Endothelial cell of umbilical vein (primary cell): ENCODE data around the gene PTPRK. TPM values are rescaled to one million over a fixed set of nuclear protein-coding genes. Genes with fewer than 3 reads are reported as not detected.

ENCODE experiments used
- BruUV-seq: library from RNA; stranded (reverse); fragments of 400-500 nt; replicated peaks from 2 replicates; lab custom pipeline; 2021; lab: Mats Ljungman, UMichigan
- CTCF ChIA-PET: fragments of 300-600, 350-600 bp; sonication (Branson Sonifier 250); formaldehyde crosslinking; loops from one replicate; lab custom pipeline; 2021; ENCODE audit warnings: antibody characterized with exemption, inconsistent platforms; lab: Charles Lee
- POLR2A ChIA-PET: fragments of 300-600, 350-600 bp; sonication (Branson Sonifier 250); formaldehyde crosslinking; loops from one replicate; lab custom pipeline; 2021; ENCODE audit warnings: antibody characterized with exemption, inconsistent platforms; lab: Charles Lee
- DNase-seq: peaks from one replicate; pipeline ENCODE4 v3.0.0-alpha.2; 2011; ENCODE audit warnings: low read depth, low spot score
- FAIRE-seq: peaks from 2 replicates; lab custom pipeline; 2011; peaks lifted over from hg19 to GRCh38; lab: Jason Lieb, UNC
- H2AFZ ChIP-seq: 2 replicates; pipeline ENCODE4 v1.6.0; 2012; ENCODE audit warnings: low read depth, low read length, control low read depth, inconsistent platforms
- H3K27ac ChIP-seq: 2 replicates; pipeline ENCODE4 v1.5.1; 2011; ENCODE audit warnings: low read depth, mild to moderate bottlenecking, control low read depth, low read length, moderate library complexity; ENCODE audit not compliant: insufficient read depth
- H3K27me3 ChIP-seq, 2 experiments: 2 replicates each; pipeline versions ENCODE4 v1.6.0 to v1.6.1; 2011; ENCODE audit warnings: low read length in 2 of 2, mixed read lengths in 1 of 2; ENCODE audit not compliant: control insufficient read depth in 2 of 2, insufficient read depth in 2 of 2
- H3K36me3 ChIP-seq, 2 experiments: 2 replicates in 1 of 2; 3 replicates in 1 of 2; pipeline ENCODE4 v1.5.1; 2011; ENCODE audit warnings: low read length in 2 of 2, mild to moderate bottlenecking in 1 of 2, moderate library complexity in 1 of 2; ENCODE audit not compliant: control insufficient read depth in 2 of 2, insufficient read depth in 2 of 2; ENCODE audit errors: extremely low read depth in 1 of 2
- H3K4me1 ChIP-seq: 3 replicates; pipeline ENCODE4 v1.5.1; 2011; ENCODE audit warnings: mild to moderate bottlenecking, low read length; ENCODE audit not compliant: control insufficient read depth, insufficient read depth; ENCODE audit errors: extremely low read depth
- H3K4me2 ChIP-seq: 2 replicates; pipeline ENCODE4 v1.6.1; 2011; ENCODE audit warnings: low read length, control low read depth, mixed read lengths; ENCODE audit not compliant: insufficient read depth
- H3K4me3 ChIP-seq, 3 experiments: fragments of 200-600 bp in 1 of 3; sonication (generic), shearing (Covaris generic) in 1 of 3; replicated peaks in 1 of 3; 2 replicates each; pipeline ENCODE4 v1.5.1; 2011 to 2016; ENCODE audit warnings: control low read depth in 3 of 3, low read length in 3 of 3, mild to moderate bottlenecking in 2 of 3, inconsistent platforms in 1 of 3, low read depth in 1 of 3, moderate library complexity in 1 of 3; ENCODE audit not compliant: insufficient read depth in 1 of 3
- H3K79me2 ChIP-seq: 2 replicates; pipeline ENCODE4 v1.6.0; 2012; ENCODE audit warnings: low read length, inconsistent platforms; ENCODE audit not compliant: control insufficient read depth, insufficient read depth
- H3K9ac ChIP-seq: replicated peaks from 2 replicates; pipeline ENCODE3; 2011; ENCODE audit warnings: low read length, control low read depth; ENCODE audit not compliant: insufficient read depth; ENCODE audit errors: extremely low read depth
- H3K9me1 ChIP-seq: replicated peaks from 3 replicates; pipeline ENCODE4 v1.6.0; 2011; ENCODE audit warnings: mild to moderate bottlenecking, low read length; ENCODE audit not compliant: control insufficient read depth, insufficient read depth; ENCODE audit errors: extremely low read depth
- H3K9me3 ChIP-seq: replicated peaks from 2 replicates; pipeline ENCODE4 v1.5.1; 2012; ENCODE audit warnings: low read length, inconsistent platforms; ENCODE audit not compliant: control insufficient read depth, insufficient read depth
- H4K20me1 ChIP-seq: replicated peaks from 2 replicates; pipeline ENCODE3; 2011; ENCODE audit warnings: mild to moderate bottlenecking, low read length; ENCODE audit not compliant: control insufficient read depth, insufficient read depth; ENCODE audit errors: extremely low read depth
- FOS ChIP-seq: IDR thresholded peaks from 2 replicates; pipeline ENCODE4 v1.6.1; 2011; ENCODE audit warnings: mild to moderate bottlenecking, low read length, moderate library complexity, borderline replicate concordance; ENCODE audit not compliant: insufficient read depth
- GATA2 ChIP-seq: IDR thresholded peaks from 2 replicates; pipeline ENCODE4 v1.7.0; 2011; ENCODE audit warnings: low read depth, mild to moderate bottlenecking, moderate library complexity, mixed read lengths, low read length; ENCODE audit not compliant: insufficient read length, insufficient read depth
- MAX ChIP-seq: IDR thresholded peaks from 2 replicates; pipeline ENCODE4 v1.6.1; 2011; ENCODE audit not compliant: insufficient read depth, insufficient read length
- MYC ChIP-seq: IDR thresholded peaks from one replicate; pipeline ENCODE4 v1.6.1; 2011; ENCODE audit warnings: mild to moderate bottlenecking, low read depth, low read length
- POLR2A ChIP-seq: IDR thresholded peaks from 2 replicates; pipeline ENCODE4 v1.6.1; 2012; ENCODE audit warnings: low read depth, mild to moderate bottlenecking, control low read depth, low read length
- POLR2AphosphoS5 ChIP-seq: IDR thresholded peaks from 2 replicates; pipeline ENCODE4 v1.6.1; 2012; ENCODE audit warnings: low read depth, mild to moderate bottlenecking, control low read depth, low read length, moderate library complexity; ENCODE audit not compliant: insufficient read depth
- dilution Hi-C: fragments of 300-500 bp; cut with MboI; formaldehyde crosslinking; loops from one replicate; pipeline ENCODE4 v1.15.0; 2019; ENCODE audit warnings: low sequenced_read_pairs; ENCODE audit not compliant: extremely low pct_ligation_motif_present
- intact Hi-C: fragments of 100-400 bp; cut with micrococcal nuclease; formaldehyde crosslinking; loops from one replicate; pipeline ENCODE4 v1.10.0; 2022
- polyA plus RNA-seq, 4 experiments: library from polyadenylated mRNA; depleted of rRNA in 3 of 4; stranded (reverse) in 3 of 4; unstranded in 1 of 4; fragments of >200 nt; gene quantifications; 2 replicates each; pipeline versions ENCODE4 v1.2.1 to v1.2.3, GENCODE V29; 2011 to 2012; ENCODE audit warnings: missing spikeins in 1 of 4
- total RNA-seq: library from RNA; stranded (reverse); gene quantifications from 2 replicates; pipeline ENCODE4 v1.2.3, GENCODE V29; 2021
- TF ChIP-seq, protein P1 (sequence below), 2 donors: IDR thresholded peaks; 1 replicate in 1 of 2; 2 replicates in 1 of 2; pipeline ENCODE4 v1.5.1; 2011; ENCODE audit warnings: low read length in 2 of 2, mild to moderate bottlenecking in 2 of 2, moderate library complexity in 2 of 2, control low read depth in 1 of 2, inconsistent platforms in 1 of 2, low read depth in 1 of 2; ENCODE audit not compliant: insufficient read depth in 1 of 2; ENCODE audit errors: extremely low read depth in 1 of 2

Gene PTPRK
- total and polyA plus RNA-seq, 2 donors (not counting 3 experiments of a cell fraction or from before 2014, with no cell fraction given) = 15.2 to 74.0 TPM

GRCh38 chr6:128284128-128284527 is 236.3 kb downstream of the PTPRK start:
- CTCF ChIA-PET = no interaction called here
- TF ChIP-seq POLR2AphosphoS5 (no peak), MYC (no peak), FOS (no peak), POLR2A (no peak), MAX (no peak), GATA2 (no peak)
- TF ChIP-seq, protein P1, sequence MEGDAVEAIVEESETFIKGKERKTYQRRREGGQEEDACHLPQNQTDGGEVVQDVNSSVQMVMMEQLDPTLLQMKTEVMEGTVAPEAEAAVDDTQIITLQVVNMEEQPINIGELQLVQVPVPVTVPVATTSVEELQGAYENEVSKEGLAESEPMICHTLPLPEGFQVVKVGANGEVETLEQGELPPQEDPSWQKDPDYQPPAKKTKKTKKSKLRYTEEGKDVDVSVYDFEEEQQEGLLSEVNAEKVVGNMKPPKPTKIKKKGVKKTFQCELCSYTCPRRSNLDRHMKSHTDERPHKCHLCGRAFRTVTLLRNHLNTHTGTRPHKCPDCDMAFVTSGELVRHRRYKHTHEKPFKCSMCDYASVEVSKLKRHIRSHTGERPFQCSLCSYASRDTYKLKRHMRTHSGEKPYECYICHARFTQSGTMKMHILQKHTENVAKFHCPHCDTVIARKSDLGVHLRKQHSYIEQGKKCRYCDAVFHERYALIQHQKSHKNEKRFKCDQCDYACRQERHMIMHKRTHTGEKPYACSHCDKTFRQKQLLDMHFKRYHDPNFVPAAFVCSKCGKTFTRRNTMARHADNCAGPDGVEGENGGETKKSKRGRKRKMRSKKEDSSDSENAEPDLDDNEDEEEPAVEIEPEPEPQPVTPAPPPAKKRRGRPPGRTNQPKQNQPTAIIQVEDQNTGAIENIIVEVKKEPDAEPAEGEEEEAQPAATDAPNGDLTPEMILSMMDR (IDR thresholded peaks at IDR 0.05; ENCODE audit: extremely low read depth in 1 of 2, insufficient read depth in 1 of 2, low read depth in 1 of 2, low read length in 2 of 2) = no peak
- dilution Hi-C loops (no loop called here), intact Hi-C loops (no loop called here)
- no peak overlapping the region for H3K9ac ChIP-seq
- no peak overlapping the region for H3K27ac ChIP-seq
- DNase-seq (no peak), FAIRE-seq (no peak)
- H3K36me3 ChIP-seq = no peaks in the 10 kb centered on the region
- no peaks in the 10 kb centered on the region for H3K79me2 ChIP-seq
- no peaks in the 10 kb centered on the region for H3K4me1 ChIP-seq
- no TSS peak for BruUV-seq
- no peaks in the 10 kb centered on the region for H3K27me3 ChIP-seq
- no peaks in the 10 kb centered on the region for H4K20me1 ChIP-seq
- no peak overlapping the region for H3K4me2 ChIP-seq
- POLR2A ChIA-PET = no interaction called here
- H2AFZ ChIP-seq = no peak overlapping the region
- H3K9me1 ChIP-seq = no peaks in the 10 kb centered on the region
- no peak overlapping the region for H3K4me3 ChIP-seq
- no peaks in the 10 kb centered on the region for H3K9me3 ChIP-seq
